CD14-positive monocyte (primary cell): ENCODE measurements around the gene ACKR2. TPM values are rescaled to one million over a fixed set of nuclear protein-coding genes. Genes with fewer than 3 reads are reported as not detected.
A peak's percentile ranks its signal among the peaks of the same experiment; 100 is the strongest.

Source experiments
- DNase-seq, 3 donors: peaks; one replicate each; pipeline ENCODE4 v3.0.0-alpha.2; 2011 to 2022
- H2AFZ ChIP-seq: 2 replicates; pipeline ENCODE4 v1.6.0; 2012; ENCODE audit warnings: mild to moderate bottlenecking, low read depth, low read length, inconsistent platforms; ENCODE audit not compliant: insufficient read depth, poor library complexity, severe bottlenecking
- H3K27ac ChIP-seq, 2 donors: 1 replicate in 1 of 2; 2 replicates in 1 of 2; pipeline ENCODE4 v1.5.1; 2012 to 2013; ENCODE audit warnings: low read length in 2 of 2, control low read depth in 1 of 2, inconsistent platforms in 1 of 2, low read depth in 1 of 2, mild to moderate bottlenecking in 1 of 2
- H3K27me3 ChIP-seq, 2 donors: one replicate each; pipeline versions ENCODE4 v1.6.0 to v1.6.1; 2011 to 2013; ENCODE audit warnings: low read length in 2 of 2; ENCODE audit not compliant: control insufficient read depth in 2 of 2, insufficient read depth in 2 of 2
- H3K36me3 ChIP-seq, 2 donors: replicated peaks in 1 of 2; 1 replicate in 1 of 2; 2 replicates in 1 of 2; pipeline versions ENCODE4 v1.5.1 to v1.6.1; 2012 to 2013; ENCODE audit warnings: low read length in 2 of 2, control low read depth in 1 of 2, inconsistent platforms in 1 of 2, mild to moderate bottlenecking in 1 of 2; ENCODE audit not compliant: insufficient read depth in 2 of 2, control insufficient read depth in 1 of 2
- H3K4me1 ChIP-seq, 2 donors: 1 replicate in 1 of 2; 2 replicates in 1 of 2; pipeline versions ENCODE4 v1.5.1 to v1.6.1; 2012 to 2013; ENCODE audit warnings: low read length in 2 of 2, control low read depth in 1 of 2, inconsistent platforms in 1 of 2, mild to moderate bottlenecking in 1 of 2, moderate library complexity in 1 of 2; ENCODE audit not compliant: insufficient read depth in 2 of 2, control insufficient read depth in 1 of 2
- H3K4me2 ChIP-seq: replicated peaks from 2 replicates; pipeline ENCODE3; 2012; ENCODE audit warnings: low read length, moderate library complexity, mild to moderate bottlenecking; ENCODE audit not compliant: poor library complexity, severe bottlenecking; ENCODE audit errors: extremely low read depth
- H3K4me3 ChIP-seq, 3 experiments: fragments of 200-600 bp in 1 of 3; sonication (generic) in 1 of 3; replicated peaks in 1 of 3; 1 replicate in 2 of 3; 2 replicates in 1 of 3; pipeline ENCODE4 v1.5.1; 2011 to 2013; ENCODE audit warnings: low read length in 3 of 3, mild to moderate bottlenecking in 3 of 3, control low read depth in 2 of 3, low read depth in 2 of 3, inconsistent platforms in 1 of 3, moderate library complexity in 1 of 3
- H3K79me2 ChIP-seq: 2 replicates; pipeline ENCODE4 v1.6.0; 2012; ENCODE audit warnings: mild to moderate bottlenecking, control low read depth, inconsistent platforms, low read length, moderate library complexity; ENCODE audit not compliant: insufficient read depth
- H3K9ac ChIP-seq: 2 replicates; pipeline ENCODE4 v1.6.0; 2017; ENCODE audit warnings: low read length, mild to moderate bottlenecking; ENCODE audit not compliant: insufficient read depth, poor library complexity, severe bottlenecking
- H3K9me3 ChIP-seq, 2 donors: replicated peaks in 1 of 2; 1 replicate in 1 of 2; 2 replicates in 1 of 2; pipeline versions ENCODE4 v1.5.1 to v1.6.1; 2012 to 2013; ENCODE audit warnings: low read length in 2 of 2, control low read depth in 1 of 2; ENCODE audit not compliant: control insufficient read depth in 1 of 2, insufficient read depth in 1 of 2
- H4K20me1 ChIP-seq: 2 replicates; pipeline ENCODE4 v1.6.0; 2012; ENCODE audit warnings: mild to moderate bottlenecking, low read length, control low read depth, moderate library complexity; ENCODE audit not compliant: insufficient read depth
- H3K27ac Mint-ChIP-seq, 7 donors: one replicate each; pipeline ENCODE4 v1.8.0; 2020; ENCODE audit warnings: mild to moderate bottlenecking in 7 of 7, mixed read lengths in 7 of 7, moderate library complexity in 6 of 7, inconsistent platforms in 2 of 7
- H3K27me3 Mint-ChIP-seq, 3 donors: one replicate each; pipeline ENCODE4 v1.8.0; 2021 to 2022; ENCODE audit warnings: low read depth in 3 of 3, mild to moderate bottlenecking in 3 of 3, mixed read lengths in 3 of 3, moderate library complexity in 3 of 3, inconsistent platforms in 1 of 3
- H3K36me3 Mint-ChIP-seq, 2 donors: one replicate each; pipeline ENCODE4 v1.8.0; 2020; ENCODE audit warnings: mixed read lengths in 2 of 2, inconsistent platforms in 1 of 2, mild to moderate bottlenecking in 1 of 2
- H3K4me1 Mint-ChIP-seq: one replicate; pipeline ENCODE4 v1.8.0; 2020; ENCODE audit warnings: mild to moderate bottlenecking, mixed read lengths
- H3K4me3 Mint-ChIP-seq, 2 donors: one replicate each; pipeline ENCODE4 v1.8.0; 2020; ENCODE audit warnings: mild to moderate bottlenecking in 2 of 2, mixed read lengths in 2 of 2, moderate library complexity in 1 of 2
- H3K9me3 Mint-ChIP-seq, 7 donors: one replicate each; pipeline ENCODE4 v1.8.0; 2020 to 2022; ENCODE audit warnings: mixed read lengths in 7 of 7, mild to moderate bottlenecking in 6 of 7, moderate library complexity in 6 of 7, inconsistent platforms in 2 of 7
- CTCF ChIP-seq: fragments of 200-600 bp; IDR thresholded peaks from one replicate; pipeline ENCODE4 v1.8.0; 2022; ENCODE audit warnings: antibody characterized with exemption, mild to moderate bottlenecking
- WGBS: methylation state at CpG from one replicate; pipeline ENCODE4 v1.1.5; 2013; ENCODE audit warnings: missing lambda C conversion rate; ENCODE audit not compliant: insufficient coverage; 5-methylcytosine and 5-hydroxymethylcytosine counted together
- intact Hi-C, 2 donors: fragments of 100-400 bp; cut with micrococcal nuclease; formaldehyde crosslinking; loops; one replicate each; pipeline versions ENCODE4 v1.15.0 to v1.15.1; 2023
- polyA plus RNA-seq, 3 donors: library from polyadenylated mRNA; depleted of rRNA in 1 of 3; unstranded in 2 of 3; stranded (reverse) in 1 of 3; fragments of 300-500 nt in 2 of 3; fragments of >200 nt in 1 of 3; fragmentation: Illumina TruSeq in 2 of 3; gene quantifications; 1 replicate in 2 of 3; 2 replicates in 1 of 3; pipeline ENCODE4 v1.2.3, GENCODE V29; 2012 to 2021

The ACKR2 gene
- polyA plus RNA-seq, 3 donors: 0.49 TPM; not detected in 2

- H3K4me3 ChIP-seq: no peak overlapping the region
- H3K4me3 Mint-ChIP-seq: no peak overlapping the region
- H3K79me2 ChIP-seq: no peaks in the 10 kb centered on the region
- peak overlapping the region in 3 of 7 donors; percentile 35 to 56 (median 51) for H3K27ac Mint-ChIP-seq
- peaks cover 5% of the 10 kb centered on the region for H3K4me1 Mint-ChIP-seq
- intact Hi-C loops: loop anchor here (2.0 to 10.0 kb wide), 3 partner anchors 54 to 104 kb away; no protein-coding TSS in a partner anchor
- no peak overlapping the region for H2AFZ ChIP-seq
- no peaks in the 10 kb centered on the region for H3K4me1 ChIP-seq
- no peak overlapping the region for H3K27ac ChIP-seq
- no peak for DNase-seq
- H3K36me3 ChIP-seq: peaks cover 3 to 29% of the 10 kb centered on the region in 2 donors
- no peaks in the 10 kb centered on the region for H3K9me3 ChIP-seq
- no CpG with 5 or more reads among the region's 3 CpGs for WGBS
- H3K4me2 ChIP-seq: no peak overlapping the region
- H3K27me3 ChIP-seq: no peaks in the 10 kb centered on the region
- H3K27me3 Mint-ChIP-seq: peaks cover 0 to 2% (median 1%) of the 10 kb centered on the region in 3 donors
- no peak for TF ChIP-seq CTCF
- no peaks in the 10 kb centered on the region for H4K20me1 ChIP-seq
- peaks cover 21 to 41% of the 10 kb centered on the region in 2 donors for H3K36me3 Mint-ChIP-seq
- peaks cover 0 to 2% (median 0%) of the 10 kb centered on the region in 7 donors for H3K9me3 Mint-ChIP-seq
- no peak overlapping the region for H3K9ac ChIP-seq
Measured at GRCh38 chr3:42780398-42780797, 28.8 kb upstream of the ACKR2 start.

- WGBS: 25% methylated on average over 4 of the region's 11 CpGs
- Histone ChIP-seq H3K27me3 (no peaks in the 10 kb centered on the region), H3K9ac (no peak overlapping the region), H3K4me3 (no peak overlapping the region), H3K27ac (no peak overlapping the region), H3K36me3 (peaks cover 9 to 36% of the 10 kb centered on the region in 2 donors), H3K4me2 (no peak overlapping the region), H3K79me2 (no peaks in the 10 kb centered on the region), H2AFZ (no peak overlapping the region), H4K20me1 (no peaks in the 10 kb centered on the region), H3K9me3 (no peaks in the 10 kb centered on the region), H3K4me1 (no peaks in the 10 kb centered on the region)
- Mint-ChIP-seq H3K4me1 (peaks cover 5% of the 10 kb centered on the region), H3K9me3 (peaks cover 0 to 2% (median 0%) of the 10 kb centered on the region in 7 donors), H3K27me3 (peaks cover 0 to 2% (median 1%) of the 10 kb centered on the region in 3 donors), H3K36me3 (peaks cover 26 to 48% of the 10 kb centered on the region in 2 donors), H3K4me3 (no peak overlapping the region), H3K27ac (peak overlapping the region in 3 of 7 donors; percentile 35 to 56 (median 51))
- intact Hi-C loops: loop anchor here (2.0 to 10.0 kb wide), 3 partner anchors 54 to 104 kb away; no protein-coding TSS in a partner anchor
- peak; percentile 84 for TF ChIP-seq CTCF
- peak; percentile 69 to 79 (median 77) for DNase-seq
Measured at GRCh38 chr3:42780892-42781700, 28.1 kb upstream of the ACKR2 start.
